GM12892 (cell line): ENCODE measurements around the gene CCL2.
"Not testable (repeated sequence)": the region's sequence is repeated elsewhere in the genome, so short reads cannot be mapped to it uniquely, and the experiment has no call there.

Experiments
- DNase-seq: peaks from one replicate; pipeline ENCODE4 v3.0.0; 2011; ENCODE audit not compliant: insufficient read length
- FAIRE-seq: peaks from 2 replicates; lab custom pipeline; 2011; peaks lifted over from hg19 to GRCh38; lab: Jason Lieb, UNC
- POLR2A ChIP-seq: IDR thresholded peaks from 2 replicates; pipeline ENCODE4 v1.6.1; 2011; ENCODE audit warnings: low read depth, low read length, control low read depth
- POLR2AphosphoS5 ChIP-seq: IDR thresholded peaks from 2 replicates; pipeline ENCODE4 v1.6.1; 2011; ENCODE audit warnings: low read depth, low read length, control low read depth
- TAF1 ChIP-seq: IDR thresholded peaks from 2 replicates; pipeline ENCODE4 v1.6.1; 2011; ENCODE audit warnings: low read depth, mild to moderate bottlenecking, control low read depth, low read length, borderline replicate concordance

The CCL2 gene

GRCh38 chr17:34226744-34227034 is 28.4 kb upstream of the CCL2 start:
- no peak for DNase-seq
- TF ChIP-seq TAF1 (no peak), POLR2AphosphoS5 (no peak), POLR2A (no peak)
- FAIRE-seq: no peak

- not testable (repeated sequence) for FAIRE-seq
Measured at GRCh38 chr17:34227293-34227692, 27.8 kb upstream of the CCL2 start.

GRCh38 chr17:34227707-34228106 is 27.4 kb upstream of the CCL2 start:
- TF ChIP-seq TAF1: no peak
- no peak for TF ChIP-seq POLR2A
- TF ChIP-seq POLR2AphosphoS5: no peak
- DNase-seq (no peak), FAIRE-seq (no peak)

More at GRCh38 chr17:34227293-34227692, 27.8 kb upstream of the CCL2 start:
- not testable (repeated sequence) for DNase-seq

- no peak for DNase-seq
- FAIRE-seq: no peak
- TF ChIP-seq TAF1 (no peak), POLR2A (no peak), POLR2AphosphoS5 (no peak)
Measured at GRCh38 chr17:34228781-34229180, 26.3 kb upstream of the CCL2 start.

GRCh38 chr17:34230342-34230741 is 24.7 kb upstream of the CCL2 start:
- no peak for DNase-seq
- no peak for FAIRE-seq
- TF ChIP-seq POLR2A: no peak
- TF ChIP-seq TAF1: no peak
- TF ChIP-seq POLR2AphosphoS5: no peak

- TF ChIP-seq TAF1 (no peak), POLR2A (no peak), POLR2AphosphoS5 (no peak)
- DNase-seq: no peak
- FAIRE-seq: no peak
Measured at GRCh38 chr17:34234616-34235015, 20.5 kb upstream of the CCL2 start.

GRCh38 chr17:34235389-34236028 is 19.6 kb upstream of the CCL2 start:
- no peak for FAIRE-seq
- no peak for TF ChIP-seq POLR2AphosphoS5
- TF ChIP-seq TAF1: no peak
- no peak for TF ChIP-seq POLR2A
- no peak for DNase-seq

GRCh38 chr17:34236281-34236892 is 18.7 kb upstream of the CCL2 start:
- no peak for FAIRE-seq
- no peak for TF ChIP-seq TAF1
- TF ChIP-seq POLR2A: no peak
- TF ChIP-seq POLR2AphosphoS5: no peak
- DNase-seq: no peak

GRCh38 chr17:34237458-34237857 is 17.6 kb upstream of the CCL2 start:
- TF ChIP-seq TAF1: no peak
- no peak for TF ChIP-seq POLR2AphosphoS5
- no peak for TF ChIP-seq POLR2A
- no peak for DNase-seq
- FAIRE-seq: no peak

GRCh38 chr17:34241062-34241461 is 14.0 kb upstream of the CCL2 start:
- FAIRE-seq (no peak), DNase-seq (no peak)
- TF ChIP-seq POLR2AphosphoS5 (no peak), TAF1 (no peak), POLR2A (no peak)

- DNase-seq (no peak), FAIRE-seq (peak; percentile 62)
- TF ChIP-seq POLR2A (no peak), POLR2AphosphoS5 (no peak), TAF1 (no peak)
Measured at GRCh38 chr17:34242587-34243363, 12.3 kb upstream of the CCL2 start.
